Adrenal gland (tissue), 12 donors: Measurements from ENCODE around the gene LPCAT1. TPM values are rescaled to one million over a fixed set of nuclear protein-coding genes. Genes with fewer than 3 reads are reported as not detected.
A peak's percentile ranks its signal among the peaks of the same experiment; 100 is the strongest.
"Not testable (repeated sequence)": the region's sequence is repeated elsewhere in the genome, so short reads cannot be mapped to it uniquely, and the experiment has no call there.

Experiments
- DNase-seq, 7 donors: peaks; one replicate each; pipeline ENCODE4 v3.0.0-alpha.2; 2019 to 2020
- H3K27ac ChIP-seq, 5 donors: fragments of 200-600 bp; sonication (generic) in 4 of 5; 1 replicate in 3 of 5; 2 replicates in 2 of 5; pipeline versions ENCODE4 v1.5.1 to v1.8.0; 2016 to 2020; ENCODE audit warnings: mild to moderate bottlenecking in 1 of 5
- H3K27me3 ChIP-seq: fragments of 200-600 bp; 2 replicates; pipeline ENCODE4 v1.8.0; 2021
- H3K36me3 ChIP-seq, 2 donors: fragments of 200-600 bp; replicated peaks in 1 of 2; 1 replicate in 1 of 2; 2 replicates in 1 of 2; pipeline versions ENCODE4 v1.5.1 to v1.8.0; 2018 to 2022
- H3K4me1 ChIP-seq, 2 donors: fragments of 200-600 bp; replicated peaks in 1 of 2; 1 replicate in 1 of 2; 2 replicates in 1 of 2; pipeline versions ENCODE4 v1.5.1 to v1.8.0; 2018 to 2021
- H3K4me3 ChIP-seq, 4 donors: fragments of 200-600 bp; sonication (generic) in 3 of 4; one replicate each; pipeline ENCODE4 v1.5.1; 2016 to 2018
- H3K9me3 ChIP-seq, 3 donors: fragments of 200-600 bp; sonication (generic) in 1 of 3; replicated peaks in 1 of 3; 1 replicate in 2 of 3; 2 replicates in 1 of 3; pipeline versions ENCODE4 v1.5.1 to v1.8.0; 2016 to 2021
- POLR2A ChIP-seq, 2 donors: fragments of 450-650 bp; IDR thresholded peaks; one replicate each; pipeline ENCODE4 v1.6.1; 2017; ENCODE audit warnings: antibody characterized with exemption in 2 of 2, mild to moderate bottlenecking in 2 of 2, moderate library complexity in 1 of 2
- WGBS, 4 donors: extraction: QIAGEN DNeasy Blood & Tissue Kit in 2 of 4; methylation state at CpG; one replicate each; pipeline versions ENCODE4 v1.1.5 to v1.1.7; 2013 to 2017; 5-methylcytosine and 5-hydroxymethylcytosine counted together
- intact Hi-C, 2 donors: fragments of 100-400 bp; cut with DNase I; formaldehyde crosslinking; loops; one replicate each; pipeline versions ENCODE4 v1.14.1 to v1.15.0; 2022 to 2023
- polyA plus RNA-seq, 3 donors: library from polyadenylated mRNA; stranded (reverse); fragments of 200-250 nt in 2 of 3; fragments of 350-450 nt in 1 of 3; fragmentation: Illumina TruSeq in 1 of 3; extraction: RNeasy Lipid Tissue Mini Kit (QIAGEN cat#74804) in 1 of 3; gene quantifications; one replicate each; pipeline ENCODE4 v1.2.3, GENCODE V29; 2013 to 2014
- total RNA-seq, 9 donors: library from RNA; depleted of rRNA in 4 of 9; stranded (reverse); fragments of >200 nt in 4 of 9; fragments of 120-200 nt in 1 of 9; fragmentation: NEBNext Ultra II Directional in 1 of 9; extraction: Animal tissue kit (Norgen Biotek cat#: 25700) in 1 of 9; gene quantifications; one replicate each; pipeline versions ENCODE4 v1.1.0 to v1.2.4, GENCODE V29; 2013 to 2023
- TF ChIP-seq, protein P1 (sequence below), 6 experiments: fragments of 450-650 bp in 4 of 6; fragments of 200-600 bp in 2 of 6; sonication (generic) in 1 of 6; IDR thresholded peaks; 1 replicate in 5 of 6; 2 replicates in 1 of 6; pipeline versions ENCODE4 v1.5.1 to v1.8.0; 2016 to 2021; ENCODE audit warnings: antibody characterized with exemption in 6 of 6, mild to moderate bottlenecking in 2 of 6, moderate library complexity in 1 of 6
- donor health status: healthy with polysubstance abuse.
- donor health status: Bipolar disorder and iron deficiency.
- donor health status: DM: yes; HTN: yes; CAD: no.
- donor health status: DM: no; HTN: no; CAD: no.
- donor health status: DM: no; HTN: no; CAD: no.
- donor health status: DM: yes; HTN: yes; CAD: no.

LPCAT1 gene
- total and polyA plus RNA-seq, 12 donors: 23.2 to 59.1 (median 42.6) TPM

DNA sequence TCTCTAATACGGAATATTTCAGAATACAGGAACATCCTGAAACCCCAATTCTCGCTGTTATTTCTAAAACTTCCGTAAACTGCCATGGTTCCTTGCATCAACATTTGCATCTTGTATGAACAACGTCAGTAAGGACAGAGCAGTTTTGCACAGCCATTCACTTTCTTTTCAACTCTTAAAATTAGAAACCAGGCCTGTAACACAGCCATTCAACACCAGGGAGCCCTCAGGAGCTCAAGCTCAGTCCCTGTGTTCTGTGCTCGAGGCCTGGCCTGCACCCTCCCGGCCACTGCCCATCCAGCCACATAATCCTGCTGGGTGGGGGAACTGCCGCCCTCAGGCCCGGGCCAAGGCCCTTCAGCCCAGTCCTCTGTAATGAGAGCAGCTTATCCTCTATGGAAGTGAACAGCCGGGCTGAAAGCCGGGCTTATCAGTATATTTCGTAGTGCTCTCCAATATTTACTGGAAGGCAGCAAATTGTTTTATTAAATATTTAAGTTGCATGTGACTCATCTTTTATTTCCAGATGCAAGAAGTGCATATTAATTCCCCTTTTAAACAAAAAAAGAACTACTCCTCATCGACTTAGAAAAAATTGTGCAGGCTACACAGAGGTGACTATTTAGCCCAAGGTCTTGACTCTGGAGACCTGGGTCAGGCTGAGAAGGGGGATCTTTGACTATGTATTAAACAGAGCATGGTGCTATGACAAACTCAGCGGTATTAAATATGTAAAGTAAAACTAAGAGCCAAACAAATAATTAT is 45.3 kb downstream of the LPCAT1 start:
- peaks cover 5 to 15% of the 10 kb centered on the region in 2 donors for H3K4me1 ChIP-seq
- H3K36me3 ChIP-seq: peaks cover 0 to 12% of the 10 kb centered on the region in 2 donors
- intact Hi-C loops: no loop called here
- DNase-seq: peak in 1 of 7 donors; percentile 6
- TF ChIP-seq, protein P1, sequence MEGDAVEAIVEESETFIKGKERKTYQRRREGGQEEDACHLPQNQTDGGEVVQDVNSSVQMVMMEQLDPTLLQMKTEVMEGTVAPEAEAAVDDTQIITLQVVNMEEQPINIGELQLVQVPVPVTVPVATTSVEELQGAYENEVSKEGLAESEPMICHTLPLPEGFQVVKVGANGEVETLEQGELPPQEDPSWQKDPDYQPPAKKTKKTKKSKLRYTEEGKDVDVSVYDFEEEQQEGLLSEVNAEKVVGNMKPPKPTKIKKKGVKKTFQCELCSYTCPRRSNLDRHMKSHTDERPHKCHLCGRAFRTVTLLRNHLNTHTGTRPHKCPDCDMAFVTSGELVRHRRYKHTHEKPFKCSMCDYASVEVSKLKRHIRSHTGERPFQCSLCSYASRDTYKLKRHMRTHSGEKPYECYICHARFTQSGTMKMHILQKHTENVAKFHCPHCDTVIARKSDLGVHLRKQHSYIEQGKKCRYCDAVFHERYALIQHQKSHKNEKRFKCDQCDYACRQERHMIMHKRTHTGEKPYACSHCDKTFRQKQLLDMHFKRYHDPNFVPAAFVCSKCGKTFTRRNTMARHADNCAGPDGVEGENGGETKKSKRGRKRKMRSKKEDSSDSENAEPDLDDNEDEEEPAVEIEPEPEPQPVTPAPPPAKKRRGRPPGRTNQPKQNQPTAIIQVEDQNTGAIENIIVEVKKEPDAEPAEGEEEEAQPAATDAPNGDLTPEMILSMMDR (IDR thresholded peaks at IDR 0.05): no peak
- TF ChIP-seq POLR2A (IDR thresholded peaks at IDR 0.05): no peak
- 88 to 93% (median 89%) methylated on average over 13 of the region's 13 CpGs for WGBS, 4 donors
- no peaks in the 10 kb centered on the region for H3K9me3 ChIP-seq
- peak overlapping the region in 3 of 5 donors; percentile 19 to 86 (median 54) for H3K27ac ChIP-seq
- no peaks in the 10 kb centered on the region for H3K27me3 ChIP-seq
- no peak overlapping the region for H3K4me3 ChIP-seq

DNA sequence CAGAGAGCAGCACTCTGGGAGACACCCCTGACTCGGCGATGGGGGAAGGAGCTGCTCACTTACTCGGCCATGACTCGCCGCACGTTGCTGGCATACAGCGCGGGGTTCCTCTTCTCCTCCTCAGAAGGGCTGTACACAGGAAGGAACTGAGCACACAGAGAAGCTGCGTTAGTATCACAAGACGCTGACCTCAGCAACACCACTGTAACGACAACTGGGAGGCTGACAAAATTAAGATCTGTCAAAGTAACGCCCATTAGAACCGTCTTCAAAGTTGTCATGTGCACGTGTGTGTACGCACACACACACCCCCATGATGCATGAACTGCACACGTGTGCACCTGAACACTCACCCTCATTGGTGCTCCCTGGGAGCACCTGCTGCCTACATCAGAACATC is 46.4 kb downstream of the LPCAT1 start:
- peak; percentile 55 to 80 (median 68) for DNase-seq
- Histone ChIP-seq H3K9me3 (no peaks in the 10 kb centered on the region), H3K36me3 (peaks cover 0 to 16% of the 10 kb centered on the region in 2 donors), H3K4me1 (peaks cover 5 to 15% of the 10 kb centered on the region in 2 donors), H3K27ac (peak overlapping the region in 2 of 5 donors; percentile 59 to 76), H3K4me3 (no peak overlapping the region), H3K27me3 (no peaks in the 10 kb centered on the region)
- intact Hi-C loops: no loop called here
- TF ChIP-seq POLR2A (IDR thresholded peaks at IDR 0.05): no peak
- TF ChIP-seq, protein P1 (IDR thresholded peaks at IDR 0.05): no peak
- 78 to 88% (median 82%) methylated on average over 16 of the region's 16 CpGs for WGBS, 4 donors

DNA sequence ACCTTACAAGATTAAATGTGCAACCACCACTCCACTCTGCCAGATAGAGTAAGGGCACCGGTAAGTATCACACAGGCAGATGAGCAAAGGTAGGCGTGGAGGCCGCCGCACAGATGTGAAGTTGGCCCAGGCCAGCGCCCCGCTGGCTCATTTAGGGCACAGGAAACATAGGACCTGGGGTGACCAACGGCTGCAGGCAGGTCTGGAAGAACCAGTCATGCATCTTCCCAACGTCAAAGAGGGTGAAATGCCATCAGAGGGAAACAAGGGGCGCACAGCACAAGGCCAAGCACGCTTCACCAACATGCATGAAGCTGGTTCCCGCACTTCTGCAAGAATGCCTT is 46.8 kb downstream of the LPCAT1 start:
- intact Hi-C loops: no loop called here
- Histone ChIP-seq H3K9me3 (no peaks in the 10 kb centered on the region), H3K27me3 (no peaks in the 10 kb centered on the region), H3K4me3 (no peak overlapping the region), H3K27ac (peak overlapping the region in 2 of 5 donors; percentile 59 to 76), H3K36me3 (peaks cover 0 to 16% of the 10 kb centered on the region in 2 donors), H3K4me1 (peaks cover 5 to 15% of the 10 kb centered on the region in 2 donors)
- TF ChIP-seq POLR2A (IDR thresholded peaks at IDR 0.05): no peak
- TF ChIP-seq, protein P1 (IDR thresholded peaks at IDR 0.05): no peak
- 89 to 96% (median 92%) methylated on average over 11 of the region's 11 CpGs for WGBS, 4 donors
- DNase-seq: no peak

DNA sequence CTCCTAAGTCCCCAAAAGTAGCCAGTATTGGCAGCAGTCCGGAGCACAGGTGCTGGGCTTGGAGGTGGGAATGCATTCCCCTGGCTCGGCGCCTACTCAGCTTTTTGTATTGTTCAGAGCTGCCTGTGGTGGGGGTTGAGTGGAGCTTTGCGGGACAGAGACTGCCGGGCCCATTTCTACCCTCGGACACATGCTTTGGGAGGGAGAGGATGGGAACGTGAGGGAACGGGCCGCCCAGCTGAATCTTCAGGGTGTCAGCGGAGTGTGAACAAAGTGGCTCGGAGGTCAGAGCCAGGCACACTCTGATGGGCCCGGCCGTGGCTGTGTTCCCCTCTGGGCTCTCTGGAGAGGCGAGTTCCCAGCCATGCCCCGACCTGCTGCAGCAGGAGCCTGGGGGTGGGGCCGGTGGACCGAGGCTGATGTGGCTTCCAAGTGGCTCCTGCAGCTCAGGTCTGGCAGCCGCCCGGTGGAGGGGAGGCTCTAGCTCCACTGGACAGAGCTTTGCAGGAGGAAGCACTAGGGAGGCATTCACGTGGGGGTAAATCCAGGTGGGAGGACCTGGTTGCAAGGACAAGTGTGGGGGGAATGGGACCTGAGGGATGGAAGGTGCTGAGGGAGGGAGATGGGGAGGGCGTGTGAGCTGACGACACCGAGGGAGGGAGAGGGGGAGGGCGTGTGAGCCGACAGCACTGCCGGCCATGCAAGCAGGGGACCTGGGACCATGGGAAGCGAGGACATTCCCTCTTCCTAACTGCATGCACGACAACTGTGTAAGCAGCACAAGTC is 47.4 kb downstream of the LPCAT1 start:
- no peak for TF ChIP-seq POLR2A (IDR thresholded peaks at IDR 0.05)
- TF ChIP-seq, protein P1 (IDR thresholded peaks at IDR 0.05): no peak
- 91 to 96% (median 93%) methylated on average over 24 to 28 of the region's 28 CpGs for WGBS, 4 donors
- no peaks in the 10 kb centered on the region for H3K27me3 ChIP-seq
- peak in 1 of 7 donors; percentile 7 for DNase-seq
- peaks cover 5 to 15% of the 10 kb centered on the region in 2 donors for H3K4me1 ChIP-seq
- peak overlapping the region in 2 of 5 donors; percentile 59 to 76 for H3K27ac ChIP-seq
- intact Hi-C loops: no loop called here
- H3K4me3 ChIP-seq: no peak overlapping the region
- peaks cover 0 to 16% of the 10 kb centered on the region in 2 donors for H3K36me3 ChIP-seq
- H3K9me3 ChIP-seq: no peaks in the 10 kb centered on the region

DNA sequence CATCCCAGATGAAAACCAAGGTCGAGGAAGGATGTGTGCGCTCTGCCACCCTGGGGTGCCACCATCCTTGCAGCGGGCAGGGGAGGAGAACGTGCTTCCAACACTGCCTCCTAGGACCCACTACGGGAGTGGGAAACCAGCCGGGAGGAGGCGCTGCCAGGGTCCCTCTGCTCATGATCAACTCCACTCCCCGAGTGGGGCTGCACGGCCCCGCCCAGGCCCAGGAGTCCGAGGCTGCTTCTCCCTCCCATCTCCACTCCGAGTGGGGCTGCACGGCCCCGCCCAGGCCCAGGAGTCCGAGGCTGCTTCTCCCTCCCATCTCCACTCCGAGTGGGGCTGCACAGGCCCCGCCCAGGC is 48.2 kb downstream of the LPCAT1 start:
- WGBS, 4 donors: 86 to 94% (median 90%) methylated on average over 13 to 17 of the region's 17 CpGs
- DNase-seq: not testable (repeated sequence)

More for the DNA sequence above, 48.2 kb downstream of the LPCAT1 start:
- H3K9me3 ChIP-seq, intact Hi-C loops, H3K4me3 ChIP-seq, H3K27ac ChIP-seq, H3K27me3 ChIP-seq: not testable (repeated sequence)
- Histone ChIP-seq H3K36me3 (peaks cover 0 to 16% of the 10 kb centered on the region in 2 donors), H3K4me1 (peaks cover 5 to 15% of the 10 kb centered on the region in 2 donors)
